H1 (cell line): Measurements from ENCODE around the gene TRIM29. TPM values are rescaled to one million over a fixed set of nuclear protein-coding genes. Genes with fewer than 3 reads are reported as not detected.

Source experiments
- CTCF ChIA-PET: fragments of 300-600 bp; sonication (Branson Sonifier 250); formaldehyde crosslinking; loops from one replicate; lab custom pipeline; 2021; ENCODE audit not compliant: partially characterized antibody; lab: Charles Lee
- POLR2A ChIA-PET: fragments of 300-600 bp; sonication (Branson Sonifier 250); formaldehyde crosslinking; loops from one replicate; lab custom pipeline; 2021; ENCODE audit warnings: inconsistent platforms; ENCODE audit not compliant: partially characterized antibody; lab: Charles Lee
- DNase-seq, 2 experiments: peaks; one replicate each; pipeline versions ENCODE4 v3.0.0 to v3.0.0-alpha.2; 2010 to 2022; ENCODE audit warnings: low spot score in 2 of 2, low read depth in 1 of 2, mixed read lengths in 1 of 2
- FAIRE-seq: peaks from 2 replicates; lab custom pipeline; 2011; peaks lifted over from hg19 to GRCh38; lab: Jason Lieb, UNC
- H2AFZ ChIP-seq: 2 replicates; pipeline ENCODE4 v1.8.1; 2012; ENCODE audit warnings: low read length, inconsistent platforms
- H2AK5ac ChIP-seq: 2 replicates; pipeline ENCODE4 v1.6.1; 2013; ENCODE audit warnings: low read depth, low read length
- H2BK120ac ChIP-seq: replicated peaks from 2 replicates; pipeline ENCODE3; 2013; ENCODE audit warnings: low read depth, low read length, inconsistent platforms
- H2BK12ac ChIP-seq: 2 replicates; pipeline ENCODE4 v1.6.1; 2013; ENCODE audit warnings: low read depth, low read length
- H2BK15ac ChIP-seq: 2 replicates; pipeline ENCODE4 v1.6.1; 2013; ENCODE audit warnings: low read length
- H2BK20ac ChIP-seq: 2 replicates; pipeline ENCODE4 v1.6.1; 2013; ENCODE audit warnings: low read length
- H2BK5ac ChIP-seq: 2 replicates; pipeline ENCODE4 v1.6.1; 2013; ENCODE audit warnings: low read depth, low read length
- H3K14ac ChIP-seq: 2 replicates; pipeline ENCODE4 v1.6.1; 2013; ENCODE audit warnings: inconsistent platforms; ENCODE audit not compliant: insufficient read length
- H3K18ac ChIP-seq: 2 replicates; pipeline ENCODE4 v1.6.1; 2013; ENCODE audit warnings: low read length; ENCODE audit errors: extremely low read depth
- H3K23ac ChIP-seq: 2 replicates; pipeline ENCODE4 v1.6.1; 2013; ENCODE audit warnings: inconsistent platforms; ENCODE audit not compliant: insufficient read length
- H3K23me2 ChIP-seq: 2 replicates; pipeline ENCODE4 v1.6.1; 2013; ENCODE audit warnings: low read depth, low read length
- H3K27ac ChIP-seq: 2 replicates; pipeline ENCODE4 v1.6.1; 2011; ENCODE audit warnings: low read depth, low read length, inconsistent platforms
- H3K27me3 ChIP-seq, 4 experiments: replicated peaks in 1 of 4; 1 replicate in 1 of 4; 2 replicates in 3 of 4; pipeline versions ENCODE4 v1.6.1 to v1.8.1; 2011 to 2013; ENCODE audit warnings: low read length in 3 of 4, mild to moderate bottlenecking in 3 of 4, inconsistent platforms in 2 of 4, mixed read lengths in 2 of 4, moderate library complexity in 1 of 4; ENCODE audit not compliant: control insufficient read depth in 3 of 4, insufficient read depth in 3 of 4; ENCODE audit errors: extremely low read depth in 1 of 4
- H3K36me3 ChIP-seq, 4 experiments: 2 replicates each; pipeline versions ENCODE4 v1.6.1 to v1.8.1; 2011 to 2013; ENCODE audit warnings: mild to moderate bottlenecking in 4 of 4, low read length in 3 of 4, moderate library complexity in 2 of 4, control low read depth in 1 of 4, inconsistent platforms in 1 of 4; ENCODE audit not compliant: insufficient read depth in 4 of 4, control insufficient read depth in 2 of 4
- H3K4ac ChIP-seq: replicated peaks from 2 replicates; pipeline ENCODE3; 2013; ENCODE audit warnings: low read length, low read depth, mixed read lengths, inconsistent platforms; ENCODE audit not compliant: insufficient read length
- H3K4me1 ChIP-seq, 4 experiments: replicated peaks in 1 of 4; 1 replicate in 1 of 4; 2 replicates in 3 of 4; pipeline versions ENCODE4 v1.6.1 to v1.8.1; 2011 to 2013; ENCODE audit warnings: low read length in 3 of 4, inconsistent platforms in 2 of 4, mixed read lengths in 1 of 4; ENCODE audit not compliant: insufficient read depth in 4 of 4, control insufficient read depth in 3 of 4
- H3K4me2 ChIP-seq, 2 experiments: 2 replicates each; pipeline versions ENCODE4 v1.6.1 to v1.8.1; 2011 to 2013; ENCODE audit warnings: low read depth in 2 of 2, low read length in 2 of 2, control low read depth in 1 of 2, inconsistent platforms in 1 of 2, mild to moderate bottlenecking in 1 of 2; ENCODE audit not compliant: insufficient read depth in 1 of 2
- H3K4me3 ChIP-seq, 4 experiments: fragments of 200-600, 300-600 bp in 1 of 4; sonication (generic), shearing (Covaris generic), sonication (Bioruptor Twin) in 1 of 4; 2 replicates each; pipeline versions ENCODE4 v1.5.1 to v1.8.1; 2011 to 2016; ENCODE audit warnings: low read length in 4 of 4, low read depth in 3 of 4, control low read depth in 2 of 4, inconsistent platforms in 2 of 4, mild to moderate bottlenecking in 2 of 4, mixed read lengths in 1 of 4, moderate library complexity in 1 of 4; ENCODE audit not compliant: insufficient read depth in 2 of 4; ENCODE audit errors: extremely low read depth in 1 of 4
- H3K56ac ChIP-seq: replicated peaks from 2 replicates; pipeline ENCODE3; 2013; ENCODE audit warnings: low read depth, mild to moderate bottlenecking, mixed read lengths, low read length, inconsistent platforms; ENCODE audit not compliant: insufficient read length
- H3K79me1 ChIP-seq: 2 replicates; pipeline ENCODE4 v1.6.1; 2013; ENCODE audit warnings: low read depth, low read length, control low read depth
- H3K79me2 ChIP-seq, 2 experiments: 2 replicates each; pipeline versions ENCODE4 v1.6.1 to v1.8.1; 2012 to 2013; ENCODE audit warnings: low read length in 2 of 2, mild to moderate bottlenecking in 2 of 2, inconsistent platforms in 1 of 2; ENCODE audit not compliant: insufficient read depth in 2 of 2, control insufficient read depth in 1 of 2
- H3K9ac ChIP-seq, 4 experiments: replicated peaks in 1 of 4; 1 replicate in 1 of 4; 2 replicates in 3 of 4; pipeline versions ENCODE4 v1.6.1 to v1.8.1; 2011 to 2013; ENCODE audit warnings: low read depth in 3 of 4, low read length in 3 of 4, control low read depth in 2 of 4, mild to moderate bottlenecking in 2 of 4, moderate library complexity in 2 of 4, inconsistent platforms in 1 of 4; ENCODE audit errors: extremely low read depth in 1 of 4
- H3K9me3 ChIP-seq, 2 experiments: 2 replicates each; pipeline versions ENCODE4 v1.6.1 to v1.8.1; 2012 to 2013; ENCODE audit warnings: mild to moderate bottlenecking in 2 of 2, moderate library complexity in 2 of 2, control low read depth in 1 of 2, inconsistent platforms in 1 of 2, low read depth in 1 of 2, low read length in 1 of 2, mixed read lengths in 1 of 2; ENCODE audit not compliant: insufficient read depth in 2 of 2
- H4K20me1 ChIP-seq, 2 experiments: replicated peaks in 1 of 2; 2 replicates each; pipeline versions ENCODE3 to v1.8.1; 2011 to 2013; ENCODE audit warnings: inconsistent platforms in 2 of 2, low read length in 2 of 2, mild to moderate bottlenecking in 1 of 2; ENCODE audit not compliant: insufficient read depth in 2 of 2, control insufficient read depth in 1 of 2
- H4K5ac ChIP-seq: 2 replicates; pipeline ENCODE4 v1.6.1; 2013; ENCODE audit warnings: low read length, low read depth, mixed read lengths, inconsistent platforms; ENCODE audit not compliant: insufficient read length
- H4K8ac ChIP-seq: 2 replicates; pipeline ENCODE4 v1.8.0; 2013; ENCODE audit warnings: mild to moderate bottlenecking, moderate library complexity, low read length, inconsistent platforms; ENCODE audit not compliant: insufficient read depth; ENCODE audit errors: extremely low read depth
- H4K91ac ChIP-seq: replicated peaks from 2 replicates; pipeline ENCODE3; 2013; ENCODE audit warnings: low read length, mixed read lengths, inconsistent platforms; ENCODE audit not compliant: insufficient read length
- ATF3 ChIP-seq: IDR thresholded peaks from 2 replicates; pipeline ENCODE4 v1.6.1; 2011; ENCODE audit warnings: low read depth, mild to moderate bottlenecking, low read length; ENCODE audit not compliant: insufficient read depth
- BACH1 ChIP-seq: IDR thresholded peaks from 2 replicates; pipeline ENCODE4 v1.6.1; 2012; ENCODE audit warnings: low read length, improper control_type of control experiment
- GABPA ChIP-seq: IDR thresholded peaks from 2 replicates; pipeline ENCODE4 v1.6.1; 2011; ENCODE audit warnings: mild to moderate bottlenecking, low read length, moderate library complexity, borderline replicate concordance; ENCODE audit not compliant: insufficient read depth
- GTF2F1 ChIP-seq: IDR thresholded peaks from 2 replicates; pipeline ENCODE4 v1.6.1; 2012; ENCODE audit warnings: low read depth, low read length, improper control_type of control experiment, borderline replicate concordance
- JUND ChIP-seq: IDR thresholded peaks from 2 replicates; pipeline ENCODE4 v1.6.1; 2011; ENCODE audit warnings: mild to moderate bottlenecking, improper control_type of control experiment, low read length
- KDM5A ChIP-seq: fragments of 200-600 bp; IDR thresholded peaks from 2 replicates; pipeline ENCODE4 v1.7.1; 2012; ENCODE audit warnings: mild to moderate bottlenecking, low read length, inconsistent platforms, mixed read lengths
- MAFK ChIP-seq: IDR thresholded peaks from 2 replicates; pipeline ENCODE4 v1.6.1; 2012; ENCODE audit warnings: low read depth, mild to moderate bottlenecking, improper control_type of control experiment, low read length
- PHF8 ChIP-seq: fragments of 200-600 bp; sonication (generic); conservative IDR thresholded peaks from 2 replicates; pipeline ENCODE4 v1.7.1; 2012; ENCODE audit warnings: low read depth, mild to moderate bottlenecking, inconsistent platforms, low read length, moderate library complexity
- RAD21 ChIP-seq, 2 experiments: IDR thresholded peaks in 1 of 2; conservative IDR thresholded peaks in 1 of 2; 2 replicates each; pipeline ENCODE4 v1.6.1; 2011; ENCODE audit warnings: low read depth in 2 of 2, low read length in 2 of 2, improper control_type of control experiment in 1 of 2, inconsistent platforms in 1 of 2, mild to moderate bottlenecking in 1 of 2, moderate library complexity in 1 of 2
- TAF1 ChIP-seq: IDR thresholded peaks from 2 replicates; pipeline ENCODE4 v1.6.1; 2011; ENCODE audit warnings: mild to moderate bottlenecking, low read depth, low read length
- ZNF274 ChIP-seq: IDR thresholded peaks from 2 replicates; pipeline ENCODE4 v1.7.0; 2012; ENCODE audit warnings: low read length, borderline replicate concordance; ENCODE audit errors: extremely low read depth
- WGBS, 2 experiments: shearing (Covaris generic) in 1 of 2; methylation state at CpG; one replicate each; pipeline versions ENCODE4 v1.1.6 to v1.1.7; 2013 to 2015; ENCODE audit warnings: low lambda C conversion rate in 2 of 2, mixed read lengths in 2 of 2, inconsistent platforms in 1 of 2, low coverage in 1 of 2, missing lambda C conversion rate in 1 of 2; ENCODE audit not compliant: insufficient replicate concordance in 2 of 2, insufficient coverage in 1 of 2, insufficient read length in 1 of 2; ENCODE audit errors: extremely low coverage in 1 of 2, missing lambda C conversion rate in 1 of 2; 5-methylcytosine and 5-hydroxymethylcytosine counted together
- polyA plus RNA-seq, 7 experiments: library from polyadenylated mRNA; depleted of rRNA in 3 of 7; stranded (reverse) in 5 of 7; unstranded in 2 of 7; fragments of >200 nt in 5 of 7; fragments of 200-250 nt in 2 of 7; gene quantifications; 1 replicate in 5 of 7; 2 replicates in 1 of 7; 4 replicates in 1 of 7; pipeline versions ENCODE4 v1.2.1 to v1.2.3, GENCODE V29; 2011 to 2013; ENCODE audit warnings: missing spikeins in 2 of 7, mixed read lengths in 2 of 7
- total RNA-seq: library from RNA; stranded (reverse); fragmentation: NEBNext Ultra II Directional; extraction: Animal tissue kit (Norgen Biotek cat#: 25700); gene quantifications from 2 replicates; pipeline ENCODE4 v1.2.1, GENCODE V29; 2021

The TRIM29 gene
- total and polyA plus RNA-seq, 2 of the 8 experiments (the other 6 are each of a cell fraction or from before 2014, with no cell fraction given) = 0.17 to 0.43 TPM

GRCh38 chr11:120133216-120134105 lies 4.5 kb downstream of the TRIM29 start:
- Histone ChIP-seq H3K79me2 (no peaks in the 10 kb centered on the region), H3K4me2 (no peak overlapping the region), H2BK20ac (no peak overlapping the region), H2BK5ac (no peak overlapping the region), H3K4ac (no peak overlapping the region), H3K4me3 (no peak overlapping the region), H2AFZ (no peak overlapping the region), H4K20me1 (peaks cover 0 to 1% of the 10 kb centered on the region in 2 experiments), H3K14ac (no peak overlapping the region), H4K8ac (no peak overlapping the region), H3K18ac (no peak overlapping the region), H4K91ac (no peak overlapping the region), H4K5ac (no peak overlapping the region), H3K4me1 (peaks cover 0 to 4% (median 1%) of the 10 kb centered on the region in 4 experiments; a peak in 1 of 7 replicates), H2AK5ac (no peak overlapping the region), H3K27me3 (peaks cover 0 to 4% (median 1%) of the 10 kb centered on the region in 4 experiments; a peak in 4 of 7 replicates), H3K23ac (no peak overlapping the region), H2BK12ac (0 out of 2 replicates have a peak overlapping the region, but pooled peaks have one; percentile 39), H3K9ac (no peak overlapping the region), H3K36me3 (no peaks in the 10 kb centered on the region), H3K56ac (no peak overlapping the region), H3K9me3 (no peaks in the 10 kb centered on the region), H3K27ac (no peak overlapping the region), H2BK15ac (no peak overlapping the region), H3K23me2 (no peaks in the 10 kb centered on the region), H2BK120ac (no peak overlapping the region), H3K79me1 (no peaks in the 10 kb centered on the region)
- ChIA-PET CTCF (interaction anchor here (0.6 to 3.4 kb wide), 9 partner anchors 8 to 976 kb away, joined by 3 to 16 read pairs (median 3); no protein-coding TSS in a partner anchor), POLR2A (no interaction called here)
- FAIRE-seq (no peak), DNase-seq (peak in 1 of 2 experiments; percentile 37)
- 88% methylated on average over 11 of the region's 11 CpGs; no CpG with 5 or more reads in 1 of the 2 experiments for WGBS, 2 experiments
- TF ChIP-seq ZNF274 (no peak), GABPA (no peak), GTF2F1 (no peak), KDM5A (no peak), RAD21 (IDR thresholded peaks at IDR 0.05 in 1 of 2, conservative IDR thresholded peaks at IDR 0.05 in 1 of 2; ENCODE audit: low read depth in 2 of 2, low read length in 2 of 2) (no peak), ATF3 (no peak), JUND (no peak), BACH1 (no peak), PHF8 (no peak), MAFK (no peak), TAF1 (no peak)
